Measurements from ENCODE around the gene EXPH5.
"Not testable (repeated sequence)": the region's sequence is repeated elsewhere in the genome, so short reads cannot be mapped to it uniquely, and the experiment has no call there.

The EXPH5 gene

GRCh38 chr11:108593214-108593922 is at the start of gene EXPH5:
Gene EXPH5 (minus strand): TSS chr11:108593768. CDS start chr11:108593536, 232 bp downstream.
- peak; percentile 90 for ATAC-seq
- TF ChIP-seq PATZ1 (CRISPR knock-in tag; IDR thresholded peaks at IDR 0.05; ENCODE audit: borderline replicate concordance) (no peak), ZNF8 (CRISPR knock-in tag; IDR thresholded peaks at IDR 0.05) (no peak), TCF4 (CRISPR knock-in tag; IDR thresholded peaks at IDR 0.05; ENCODE audit: borderline replicate concordance) (no peak), BACH2 (CRISPR knock-in tag; IDR thresholded peaks at IDR 0.05; ENCODE audit: borderline replicate concordance) (no peak), ARNTL (CRISPR knock-in tag; IDR thresholded peaks at IDR 0.05; ENCODE audit: borderline replicate concordance, low read depth) (no peak), POU6F1 (CRISPR knock-in tag; IDR thresholded peaks at IDR 0.05; ENCODE audit: borderline replicate concordance, low read depth) (no peak), CSDC2 (CRISPR knock-in tag; IDR thresholded peaks at IDR 0.05) (no peak)

- not testable (repeated sequence) for ATAC-seq
Observed at GRCh38 chr11:108641752-108642151, 48.2 kb upstream of the EXPH5 start.

GRCh38 chr11:108639146-108639545 is 45.6 kb upstream of the EXPH5 start:
- TF ChIP-seq BACH2 (CRISPR knock-in tag; IDR thresholded peaks at IDR 0.05; ENCODE audit: borderline replicate concordance) (no peak), ZFP3 (CRISPR knock-in tag; IDR thresholded peaks at IDR 0.05) (no peak), ZFP30 (CRISPR knock-in tag; IDR thresholded peaks at IDR 0.05) (no peak), ARNTL (CRISPR knock-in tag; IDR thresholded peaks at IDR 0.05; ENCODE audit: borderline replicate concordance, low read depth) (no peak), CSRNP3 (CRISPR knock-in tag; IDR thresholded peaks at IDR 0.05) (no peak), CREB5 (CRISPR knock-in tag; IDR thresholded peaks at IDR 0.05; ENCODE audit: low read depth) (no peak), PATZ1 (CRISPR knock-in tag; IDR thresholded peaks at IDR 0.05; ENCODE audit: borderline replicate concordance) (no peak), GLIS3 (CRISPR knock-in tag; IDR thresholded peaks at IDR 0.05) (no peak), TSHZ2 (CRISPR knock-in tag; IDR thresholded peaks at IDR 0.05) (no peak), TOX (CRISPR knock-in tag; IDR thresholded peaks at IDR 0.05; ENCODE audit: borderline replicate concordance) (no peak), ZNF8 (CRISPR knock-in tag; IDR thresholded peaks at IDR 0.05) (no peak), PPARA (CRISPR knock-in tag; IDR thresholded peaks at IDR 0.05; ENCODE audit: borderline replicate concordance) (no peak), TCF4 (CRISPR knock-in tag; IDR thresholded peaks at IDR 0.05; ENCODE audit: borderline replicate concordance) (no peak)
- no peak for ATAC-seq
